UCSD-AML1 (cell line): ENCODE data around the gene TOR1A.
A peak's percentile ranks its signal among the peaks of the same experiment; 100 is the strongest.
"Not testable (repeated sequence)": the region's sequence is repeated elsewhere in the genome, so short reads cannot be mapped to it uniquely, and the experiment has no call there.

Source experiments
- DNase-seq: peaks from one replicate; lab custom pipeline; 2025; ENCODE audit not compliant: unreplicated experiment; lab: John Stamatoyannopoulos, UW

Gene TOR1A

GRCh38 chr9:129823542-129823934 lies 398 bp downstream of the TOR1A start:
- no peak for DNase-seq

- peak; percentile 56 for DNase-seq
Measured at GRCh38 chr9:129822898-129823541, 916 bp downstream of the TOR1A start.

DNA sequence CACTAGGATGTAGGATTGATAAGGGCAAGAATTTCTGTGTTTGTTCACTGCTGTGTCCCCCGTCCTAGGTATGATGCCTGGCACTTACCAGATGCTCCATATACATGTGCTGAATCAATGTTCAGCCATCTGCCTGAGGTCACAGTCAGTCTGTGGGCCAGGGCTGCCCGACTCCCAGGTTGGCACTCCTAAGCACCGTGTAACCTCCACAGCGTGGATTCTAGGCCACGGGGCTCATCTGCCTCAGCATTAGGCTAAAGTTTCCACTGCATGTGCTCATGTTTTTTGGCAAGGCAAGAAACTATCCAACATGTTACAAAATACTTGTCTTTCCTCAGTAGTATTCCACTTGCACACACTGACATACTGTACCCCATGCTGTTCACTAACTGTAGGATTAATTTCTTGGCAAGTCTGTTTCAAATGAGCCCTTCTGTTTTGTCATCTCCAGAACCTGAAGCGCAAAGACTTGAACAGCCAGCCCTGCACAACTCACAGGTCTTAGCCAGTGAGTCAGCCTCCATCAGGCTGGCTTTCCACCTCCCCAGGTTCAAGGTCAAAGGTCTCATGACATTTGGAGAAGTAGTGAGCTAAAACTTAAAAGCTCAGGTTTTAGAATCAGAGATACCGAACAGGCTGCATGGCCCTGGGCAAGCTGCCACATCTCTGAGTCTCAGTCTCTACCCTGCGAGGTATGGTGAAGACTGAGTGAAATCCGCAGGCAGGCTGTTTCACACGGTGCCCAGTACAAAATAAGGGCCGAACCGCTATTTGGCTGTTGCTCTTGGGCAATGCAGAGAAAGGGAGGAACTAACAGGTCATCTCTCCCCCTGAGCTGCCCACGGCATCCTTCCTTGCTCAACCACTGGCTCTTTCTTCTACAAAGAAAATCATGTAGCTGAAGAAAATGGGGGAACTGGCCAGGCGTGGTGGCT lies 7.2 kb downstream of the TOR1A start:
- no peak for DNase-seq

DNA sequence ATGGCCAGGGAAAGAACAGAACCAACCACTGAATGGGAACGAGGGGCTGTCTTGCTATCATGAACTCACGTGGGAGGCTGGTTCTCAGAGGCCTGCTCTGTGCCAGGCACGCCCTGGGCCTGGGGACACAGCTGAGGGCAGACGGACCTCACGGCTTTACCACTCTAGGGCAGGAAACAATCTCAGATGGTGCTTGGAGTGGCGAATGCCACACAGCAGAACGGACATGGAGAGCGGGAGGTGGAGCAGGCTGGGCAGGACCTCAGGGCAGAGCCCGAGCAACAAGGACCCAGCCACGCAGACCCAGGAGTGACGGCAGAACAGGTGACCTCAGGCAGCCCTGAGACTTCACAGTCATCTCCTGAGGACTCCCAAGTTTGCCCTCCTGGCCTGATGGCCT lies 8.7 kb downstream of the TOR1A start:
- no peak for DNase-seq

DNA sequence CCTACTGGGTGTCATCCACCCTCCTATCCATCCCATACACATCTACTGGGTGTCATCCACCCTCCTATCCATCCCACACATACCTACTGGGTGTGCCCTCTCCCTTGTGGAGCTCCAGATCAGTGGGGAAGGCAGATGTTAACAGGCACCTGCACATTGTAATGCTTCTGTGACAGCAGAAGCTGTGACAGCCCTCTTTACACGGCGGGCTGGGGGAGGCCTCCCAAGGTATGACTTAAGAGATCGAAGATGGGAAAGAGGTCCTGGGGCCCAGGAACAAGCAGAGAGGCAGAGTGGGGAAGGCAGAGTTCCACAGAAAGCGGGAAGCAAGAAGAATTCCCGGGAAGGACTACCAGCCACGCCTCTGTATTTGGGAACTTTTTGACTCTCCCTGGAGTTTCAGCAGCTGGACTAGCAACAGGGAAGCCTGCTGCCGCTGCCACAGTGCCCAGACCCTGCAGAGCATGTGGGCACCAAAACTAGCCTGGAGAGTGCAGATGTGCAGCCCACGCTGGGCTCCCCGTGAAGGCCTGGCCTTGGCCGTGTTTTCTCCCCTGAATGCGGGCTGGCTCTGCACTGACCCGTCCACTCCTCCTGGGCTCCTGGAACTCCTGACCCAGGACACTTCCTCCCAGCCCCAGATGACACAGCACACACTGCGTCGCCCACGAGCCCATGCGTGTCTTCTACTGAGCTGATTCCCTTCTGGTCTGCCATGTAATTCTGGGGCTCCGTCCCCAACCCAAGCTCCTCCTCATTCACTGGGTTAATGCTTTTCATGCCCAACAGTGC lies 9.3 kb downstream of the TOR1A start:
- no peak for DNase-seq

- no peak for DNase-seq
Measured at GRCh38 chr9:129813661-129814060, 10.3 kb downstream of the TOR1A start.

DNA sequence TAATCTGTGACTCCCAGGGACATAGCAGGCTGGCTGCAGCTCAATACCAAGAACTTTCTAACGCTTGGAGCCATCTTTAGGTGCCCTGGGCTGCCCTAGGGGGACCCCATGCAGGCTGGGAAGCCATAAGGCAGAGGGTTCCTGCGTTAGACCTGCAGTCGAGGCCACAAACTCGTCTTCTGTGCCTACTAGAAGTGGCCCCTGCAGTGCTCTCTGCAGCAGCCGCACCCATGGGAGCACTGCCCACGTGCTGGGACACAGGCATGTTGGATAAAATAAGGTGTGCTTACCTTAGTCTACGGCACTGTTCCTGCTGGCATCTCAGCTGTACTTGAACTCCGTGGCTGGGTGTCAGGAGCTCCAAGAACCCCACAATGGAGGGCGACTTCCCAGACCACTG lies 11.6 kb downstream of the TOR1A start:
- DNase-seq, result no peak

DNA sequence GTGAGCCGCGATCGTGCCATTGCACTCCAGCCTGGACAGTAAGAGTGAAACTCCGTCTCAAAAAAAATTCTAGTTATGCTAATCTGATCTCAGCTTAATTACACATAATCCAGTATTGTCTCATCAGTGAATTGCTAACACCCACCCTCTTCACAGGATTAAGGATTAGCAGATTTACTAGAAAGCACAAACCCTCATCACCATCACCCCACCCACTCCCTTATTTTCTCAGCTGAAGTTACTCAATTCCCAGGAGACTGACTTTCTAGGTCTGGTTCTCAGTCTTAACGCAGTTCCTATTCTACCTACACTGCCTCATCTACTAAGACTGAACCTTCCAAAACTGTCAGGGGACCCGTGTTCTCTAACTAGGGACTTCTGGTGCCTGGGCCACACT lies 12.0 kb downstream of the TOR1A start:
- no peak for DNase-seq

- DNase-seq, result no peak
Measured at GRCh38 chr9:129810788-129811187, 13.1 kb downstream of the TOR1A start.

GRCh38 chr9:129810116-129810515 lies 13.8 kb downstream of the TOR1A start:
- DNase-seq, result no peak

- DNase-seq, result no peak
Measured at GRCh38 chr9:129809346-129809745, 14.6 kb downstream of the TOR1A start.

DNA sequence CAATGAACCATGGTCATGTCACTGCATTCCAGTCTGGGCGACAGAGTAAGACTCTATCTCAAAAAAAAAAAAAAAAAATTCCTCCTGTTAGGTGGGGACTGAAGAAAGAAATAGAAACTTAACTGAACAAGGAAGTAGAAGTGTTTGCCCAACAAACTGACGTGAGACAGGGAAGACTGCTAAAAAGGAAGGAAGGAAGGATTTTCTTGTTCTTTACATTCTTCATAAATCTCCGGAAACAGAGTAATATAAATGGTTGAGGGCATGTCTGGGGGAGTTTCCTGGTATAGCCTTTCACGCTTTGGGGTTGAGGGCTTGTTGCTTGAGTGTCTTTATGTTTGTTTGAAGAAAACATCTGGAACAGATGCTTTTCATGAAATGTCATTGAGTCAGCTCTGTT lies 17.9 kb downstream of the TOR1A start:
- DNase-seq, result no peak

- DNase-seq, result no peak
Measured at GRCh38 chr9:129803676-129804060, 20.3 kb downstream of the TOR1A start.

DNA sequence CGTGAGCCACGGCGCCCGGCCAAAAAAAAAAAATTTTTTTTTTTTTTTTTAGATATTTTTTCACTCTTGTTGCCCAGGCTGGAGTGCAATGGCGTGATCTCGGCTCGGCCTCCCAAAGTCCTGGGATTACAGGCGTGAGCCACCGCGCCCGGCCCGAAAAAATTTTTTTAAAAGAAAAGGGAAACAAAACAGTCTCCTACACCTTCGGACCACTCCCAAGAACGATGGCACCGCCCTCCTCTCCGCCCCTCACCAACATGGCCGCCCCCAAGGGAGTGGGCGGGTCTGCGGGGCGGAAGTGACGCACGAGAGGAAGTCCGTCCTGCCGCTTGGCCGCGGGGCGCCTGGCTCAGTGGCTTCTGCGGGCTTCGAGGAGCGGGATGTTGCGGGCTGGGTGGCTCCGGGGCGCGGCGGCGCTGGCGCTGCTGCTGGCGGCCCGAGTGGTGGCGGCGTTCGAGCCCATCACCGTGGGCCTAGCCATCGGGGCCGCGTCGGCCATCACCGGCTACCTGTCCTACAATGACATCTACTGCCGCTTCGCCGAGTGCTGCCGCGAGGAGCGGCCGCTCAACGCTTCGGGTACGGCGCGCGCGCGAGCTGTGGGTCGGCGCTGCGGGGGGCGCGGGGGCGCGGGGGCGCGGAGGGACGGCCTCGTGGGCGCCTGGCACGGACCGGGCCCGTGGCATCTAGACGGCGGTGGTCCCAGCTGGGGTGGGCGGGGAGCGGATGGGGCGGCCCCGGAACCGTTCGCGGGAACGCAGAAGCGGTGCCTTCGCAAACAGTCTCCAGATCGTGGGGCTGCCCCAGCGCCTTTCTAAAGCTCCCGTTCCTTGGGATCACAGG lies 20.9 kb downstream of the TOR1A start, which contains the start of gene TOR1B:
Gene TOR1B (plus strand): TSS at position 352 of the 843 bp plus-strand sequence. CDS start 29 bp downstream, at position 381.
- peak; percentile 96 for DNase-seq

DNA sequence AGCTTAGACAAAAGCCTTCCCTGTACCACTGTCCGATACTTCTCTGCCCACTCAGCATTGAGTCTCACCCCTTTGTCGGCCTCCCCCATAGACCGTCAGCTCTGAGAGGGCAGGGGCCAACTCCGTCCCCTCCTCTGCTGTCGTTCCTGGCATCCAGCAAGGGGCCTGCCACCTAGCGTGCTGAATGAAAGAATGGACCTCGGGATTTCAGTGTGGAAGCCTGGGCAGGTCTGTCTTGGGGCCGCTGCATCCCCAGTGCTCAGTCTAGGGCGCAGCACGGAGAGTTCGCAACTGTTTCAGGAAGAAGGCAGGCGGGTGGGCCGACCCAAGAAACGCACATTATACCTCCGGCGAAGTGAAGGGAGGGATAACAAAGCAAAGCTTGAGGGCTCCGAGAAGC lies 22.4 kb downstream of the TOR1A start:
- DNase-seq, result no peak

- DNase-seq, result no peak
Measured at GRCh38 chr9:129798973-129799372, 25.0 kb downstream of the TOR1A start.

DNA sequence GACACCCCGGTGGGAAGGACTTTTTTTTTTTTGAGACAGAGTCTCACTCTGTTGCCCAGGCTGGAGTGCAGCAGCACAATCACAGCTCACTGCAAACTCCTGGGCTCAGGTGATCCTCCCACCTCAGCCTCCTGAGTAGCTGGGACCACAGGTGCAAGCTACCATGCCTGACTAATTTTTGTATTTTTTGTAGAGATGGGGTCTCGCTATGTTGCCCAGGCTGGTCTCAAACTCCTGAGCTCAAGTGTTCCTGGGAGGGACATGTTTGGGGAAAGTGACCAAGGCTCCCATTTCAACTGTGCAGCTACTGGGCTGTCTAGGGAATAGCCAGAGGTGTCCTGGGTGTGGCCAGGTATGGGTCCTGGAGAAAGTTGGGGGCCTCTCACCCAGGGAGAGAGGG lies 27.9 kb downstream of the TOR1A start:
- DNase-seq, result not testable (repeated sequence)

DNA sequence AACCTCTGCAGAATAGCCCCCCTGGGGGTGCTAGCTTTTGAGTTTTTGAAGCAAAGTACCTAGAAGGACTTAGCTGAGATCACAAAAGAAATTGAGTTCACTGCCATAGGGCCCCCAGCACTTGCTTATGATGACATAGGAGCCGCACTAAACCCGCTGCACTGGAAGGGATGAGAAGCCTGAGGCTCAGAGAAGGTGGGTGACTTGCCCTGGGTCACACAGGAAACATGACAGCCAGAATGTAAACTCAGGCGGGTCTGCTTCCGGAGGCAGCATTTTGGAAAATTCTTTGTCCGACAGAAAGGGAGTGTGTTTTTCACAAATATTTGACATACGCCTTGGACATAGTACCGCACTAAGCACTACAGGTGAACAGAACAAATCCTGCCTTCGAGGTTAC lies 29.4 kb downstream of the TOR1A start:
- DNase-seq, result no peak

GRCh38 chr9:129786481-129786880 lies 37.5 kb downstream of the TOR1A start:
- no peak for DNase-seq

DNA sequence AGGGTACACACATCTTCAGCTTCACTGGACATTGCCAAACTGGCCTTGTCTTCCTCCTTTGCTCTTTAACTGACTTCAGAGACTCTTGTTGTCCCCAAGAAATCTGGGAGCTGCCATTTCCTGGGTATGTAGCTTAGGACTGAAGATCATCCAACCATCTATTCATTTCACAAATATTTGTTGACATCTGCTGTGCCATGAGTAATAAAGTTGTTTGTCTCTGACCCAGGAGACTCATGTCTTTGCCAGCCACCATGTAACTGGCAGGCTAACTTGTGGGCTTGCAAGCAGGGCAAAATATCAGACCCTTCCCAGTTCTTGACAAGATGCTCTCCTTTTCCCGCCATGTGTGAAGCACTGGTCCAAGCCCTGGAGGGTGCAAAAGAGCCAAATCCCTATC lies 38.1 kb downstream of the TOR1A start:
- no peak for DNase-seq

DNA sequence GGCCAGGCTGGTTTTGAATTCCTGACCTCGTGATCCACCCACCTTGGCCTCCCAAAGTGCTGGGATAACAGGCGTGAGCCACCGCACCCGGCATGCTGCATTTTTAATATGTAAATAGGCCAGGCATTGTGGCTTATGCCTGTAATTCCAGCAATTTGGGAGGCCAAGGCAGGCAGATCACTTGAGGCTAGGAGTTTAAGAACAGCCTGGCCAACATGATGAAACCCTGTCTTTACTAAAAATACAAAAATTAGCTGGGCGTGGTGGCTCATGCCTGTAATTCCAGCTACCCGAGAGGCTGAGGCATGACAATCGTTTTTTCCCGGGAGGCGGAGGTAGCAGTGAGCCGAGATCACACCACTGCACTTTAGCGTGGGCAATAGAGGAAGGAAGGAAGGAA lies 39.0 kb downstream of the TOR1A start:
- DNase-seq, result not testable (repeated sequence)
